ENCODE results near the gene ZDHHC4.

Gene ZDHHC4

DNA sequence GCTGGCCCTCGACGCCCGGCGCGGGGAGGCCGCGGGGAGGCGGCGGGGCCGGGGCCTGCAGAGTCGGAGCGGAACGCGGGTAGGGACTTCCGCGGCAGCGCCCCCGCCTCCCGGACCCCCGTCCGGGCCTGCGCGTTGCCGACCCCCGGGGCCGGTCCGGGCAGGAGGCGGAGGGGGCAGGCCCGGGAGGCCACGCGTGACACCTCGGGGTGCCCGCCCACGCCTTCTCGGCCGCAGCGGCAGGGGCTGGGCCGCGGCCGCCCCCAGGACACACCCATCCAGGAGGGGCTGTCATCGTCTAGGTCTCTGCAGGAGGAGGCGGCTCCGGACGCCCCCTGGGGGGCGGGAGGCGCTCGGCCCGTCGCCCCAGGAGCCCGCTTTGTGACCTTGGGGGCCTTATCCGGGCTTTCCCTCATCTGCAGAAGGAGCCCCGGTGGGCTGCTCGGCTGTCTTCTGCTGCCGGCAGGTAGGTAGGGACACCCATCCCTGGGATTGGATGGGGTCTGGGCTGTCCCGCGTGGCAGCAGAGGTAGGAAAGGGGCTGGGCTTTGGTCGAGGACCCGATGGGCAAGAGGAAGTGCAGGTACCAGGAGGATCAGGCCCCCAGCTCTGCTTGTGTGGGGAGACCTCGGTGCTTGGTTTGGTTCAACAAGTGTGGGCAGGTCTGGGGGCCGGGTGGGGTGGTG lies 60.4 kb downstream of the ZDHHC4 start (continued):
- TF ChIP-seq GLIS2 (tag by site-specific recombination; IDR thresholded peaks at IDR 0.05) (peak; percentile 71), ZNF16 (tag by site-specific recombination; IDR thresholded peaks at IDR 0.05; ENCODE audit: low read depth) (no peak), ZNF629 (tag by site-specific recombination; IDR thresholded peaks at IDR 0.05) (no peak), ZNF174 (tag by site-specific recombination; IDR thresholded peaks at IDR 0.05) (no peak), ZNF544 (tag by site-specific recombination; IDR thresholded peaks at IDR 0.05) (no peak), ZBTB8A (tag by site-specific recombination; IDR thresholded peaks at IDR 0.05) (peak; percentile 76), ZBTB17 (tag by site-specific recombination; IDR thresholded peaks at IDR 0.05) (no peak), ZNF830 (tag by site-specific recombination; IDR thresholded peaks at IDR 0.05; ENCODE audit: low read depth) (no peak), ZNF221 (tag by site-specific recombination; IDR thresholded peaks at IDR 0.05; ENCODE audit: borderline replicate concordance) (no peak), ZNF292 (tag by site-specific recombination; IDR thresholded peaks at IDR 0.05; ENCODE audit: borderline replicate concordance, low read depth) (no peak), KLF9 (tag by site-specific recombination; IDR thresholded peaks at IDR 0.05; ENCODE audit: low read depth) (peak; percentile 65), SP2 (tag by site-specific recombination; IDR thresholded peaks at IDR 0.05) (peak; percentile 74), ZFP37 (tag by site-specific recombination; IDR thresholded peaks at IDR 0.05) (no peak), MEIS1 (CRISPR knock-in tag; IDR thresholded peaks at IDR 0.05; ENCODE audit: borderline replicate concordance) (no peak), PRDM1 (tag by site-specific recombination; IDR thresholded peaks at IDR 0.05) (no peak), ZNF239 (tag by site-specific recombination; IDR thresholded peaks at IDR 0.05) (no peak), ZNF132 (tag by site-specific recombination; IDR thresholded peaks at IDR 0.05; ENCODE audit: borderline replicate concordance) (no peak), TRIM28 (IDR thresholded peaks at IDR 0.05; ENCODE audit: borderline replicate concordance, low read length) (no peak), ZFHX2 (tag by site-specific recombination; conservative IDR thresholded peaks at IDR 0.05) (peak; percentile 53), REPIN1 (tag by site-specific recombination; IDR thresholded peaks at IDR 0.05; ENCODE audit: low read depth) (no peak), ZNF146 (tag by site-specific recombination; IDR thresholded peaks at IDR 0.05) (no peak), TCF7L2 (IDR thresholded peaks at IDR 0.05; ENCODE audit: borderline replicate concordance, low read depth, low read length) (no peak), ZNF114 (tag by site-specific recombination; IDR thresholded peaks at IDR 0.05) (no peak), PATZ1 (tag by site-specific recombination; IDR thresholded peaks at IDR 0.05) (0 out of 2 replicates have a peak, but pooled peaks have one; percentile 30), KLF7 (tag by site-specific recombination; IDR thresholded peaks at IDR 0.05; ENCODE audit: borderline replicate concordance) (no peak), HOXA7 (CRISPR knock-in tag; IDR thresholded peaks at IDR 0.05; ENCODE audit: borderline replicate concordance) (no peak), ZNF266 (tag by site-specific recombination; IDR thresholded peaks at IDR 0.05; ENCODE audit: low read depth) (no peak), ZSCAN23 (tag by site-specific recombination; IDR thresholded peaks at IDR 0.05) (no peak), KLF8 (tag by site-specific recombination; IDR thresholded peaks at IDR 0.05) (no peak), ZNF280C (tag by site-specific recombination; IDR thresholded peaks at IDR 0.05) (no peak), RBAK (tag by site-specific recombination; IDR thresholded peaks at IDR 0.05) (no peak), ZNF704 (tag by site-specific recombination; IDR thresholded peaks at IDR 0.05) (no peak), INSM2 (tag by site-specific recombination; IDR thresholded peaks at IDR 0.05) (no peak)
- TF ChIP-seq, protein P1, sequence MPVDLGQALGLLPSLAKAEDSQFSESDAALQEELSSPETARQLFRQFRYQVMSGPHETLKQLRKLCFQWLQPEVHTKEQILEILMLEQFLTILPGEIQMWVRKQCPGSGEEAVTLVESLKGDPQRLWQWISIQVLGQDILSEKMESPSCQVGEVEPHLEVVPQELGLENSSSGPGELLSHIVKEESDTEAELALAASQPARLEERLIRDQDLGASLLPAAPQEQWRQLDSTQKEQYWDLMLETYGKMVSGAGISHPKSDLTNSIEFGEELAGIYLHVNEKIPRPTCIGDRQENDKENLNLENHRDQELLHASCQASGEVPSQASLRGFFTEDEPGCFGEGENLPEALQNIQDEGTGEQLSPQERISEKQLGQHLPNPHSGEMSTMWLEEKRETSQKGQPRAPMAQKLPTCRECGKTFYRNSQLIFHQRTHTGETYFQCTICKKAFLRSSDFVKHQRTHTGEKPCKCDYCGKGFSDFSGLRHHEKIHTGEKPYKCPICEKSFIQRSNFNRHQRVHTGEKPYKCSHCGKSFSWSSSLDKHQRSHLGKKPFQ (tag by site-specific recombination; IDR thresholded peaks at IDR 0.05), result no peak

All from HEK293 (cell line).